Upper lobe of left lung (tissue), 6 donors: ENCODE data around the gene AMDHD2. TPM values are rescaled to one million over a fixed set of nuclear protein-coding genes. Genes with fewer than 3 reads are reported as not detected.

ENCODE experiments used
- ATAC-seq, 2 donors: fragments of 200-7000 bp; cut with Tn5 transposase; one replicate each; pipeline ENCODE4 v1.9.1; 2022; ENCODE audit warnings: mild to moderate bottlenecking in 2 of 2, moderate library complexity in 2 of 2; ENCODE audit not compliant: low FRiP score in 2 of 2
- DNase-seq, 2 donors: peaks; one replicate each; pipeline ENCODE4 v3.0.0-alpha.2; 2019 to 2020
- H3K27ac ChIP-seq, 4 donors: fragments of 200-600 bp; sonication (generic); one replicate each; pipeline ENCODE4 v1.5.1; 2016 to 2019
- H3K27me3 ChIP-seq, 4 donors: fragments of 200-600 bp; sonication (generic); one replicate each; pipeline ENCODE4 v1.5.1; 2017 to 2019
- H3K36me3 ChIP-seq, 4 donors: fragments of 200-600 bp; sonication (generic); one replicate each; pipeline ENCODE4 v1.5.1; 2016 to 2019
- H3K4me1 ChIP-seq, 4 donors: fragments of 200-600 bp; sonication (generic); one replicate each; pipeline ENCODE4 v1.5.1; 2018 to 2019
- H3K4me3 ChIP-seq, 4 donors: fragments of 200-600 bp; sonication (generic); one replicate each; pipeline ENCODE4 v1.5.1; 2017 to 2019; ENCODE audit warnings: mild to moderate bottlenecking in 2 of 4, moderate library complexity in 1 of 4
- H3K9me3 ChIP-seq, 4 donors: fragments of 200-600 bp; sonication (generic); one replicate each; pipeline ENCODE4 v1.5.1; 2018 to 2019
- EP300 ChIP-seq, 4 donors: sonication (generic); formaldehyde crosslinking; IDR thresholded peaks; one replicate each; pipeline ENCODE4 v1.5.1; 2017; ENCODE audit warnings: antibody characterized with exemption in 4 of 4, control low read depth in 2 of 4
- POLR2A ChIP-seq, 4 donors: fragments of 450-650 bp; IDR thresholded peaks; one replicate each; pipeline ENCODE4 v1.5.1; 2016 to 2017; ENCODE audit warnings: antibody characterized with exemption in 4 of 4, mild to moderate bottlenecking in 2 of 4
- POLR2AphosphoS5 ChIP-seq, 2 donors: sonication (generic); formaldehyde crosslinking; IDR thresholded peaks; one replicate each; pipeline ENCODE4 v1.5.1; 2017; ENCODE audit warnings: antibody characterized with exemption in 2 of 2
- WGBS, 2 donors: methylation state at CpG; one replicate each; pipeline ENCODE4 v1.1.5; 2017 to 2018; 5-methylcytosine and 5-hydroxymethylcytosine counted together
- total RNA-seq, 6 donors: library from RNA; depleted of rRNA in 4 of 6; stranded (reverse); fragments of >200 nt in 4 of 6; gene quantifications; one replicate each; pipeline versions ENCODE4 v1.1.0 to v1.2.1, GENCODE V29; 2016 to 2021
- TF ChIP-seq, protein P1 (sequence below), 6 experiments: fragments of 450-650 bp in 4 of 6; fragments of 200-600 bp in 2 of 6; sonication (generic) in 2 of 6; IDR thresholded peaks; one replicate each; pipeline ENCODE4 v1.5.1; 2016 to 2019; ENCODE audit warnings: antibody characterized with exemption in 6 of 6
- donor health status: DM: no; HTN: no; CAD: no; lungs with moderate emphysema.
- donor health status: DM: no; HTN: yes; CAD: no; lungs with severe emphysema.

AMDHD2 gene
- total RNA-seq, 6 donors from 2014 or later = 33.0 to 126 (median 68.4) TPM

DNA sequence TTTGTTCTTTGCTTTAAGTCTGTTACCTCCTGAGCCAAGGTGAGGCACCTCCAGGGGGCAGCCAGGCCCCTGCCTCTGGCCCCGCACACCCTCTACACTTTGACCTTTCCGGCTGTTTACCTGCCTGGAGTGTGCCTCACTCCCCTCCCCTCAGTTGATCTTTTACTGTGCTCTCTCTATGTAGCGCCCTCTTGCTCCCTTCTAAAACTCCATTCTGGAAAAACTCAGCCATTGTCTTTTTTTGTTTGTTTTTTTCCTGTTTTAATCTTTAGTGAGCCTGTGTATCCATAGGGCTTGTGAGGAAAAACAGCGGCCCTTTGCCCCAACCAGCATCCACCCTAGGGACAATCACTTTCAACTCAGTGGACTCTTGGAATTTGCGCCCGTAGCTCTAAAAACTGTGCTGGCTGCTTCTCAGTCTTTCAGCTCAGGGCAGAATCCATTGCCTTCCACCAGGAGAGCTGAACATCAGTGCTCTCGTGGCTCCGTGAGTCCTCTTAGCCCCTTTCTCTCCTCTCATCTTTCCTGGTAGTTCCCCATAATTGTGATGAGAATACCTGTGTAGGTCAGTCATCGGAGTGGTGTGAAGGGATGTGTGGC lies 4.3 kb downstream of the AMDHD2 start:
- Histone ChIP-seq H3K36me3 (peaks cover 3 to 70% (median 57%) of the 10 kb centered on the region in 4 donors), H3K27ac (no peak overlapping the region), H3K4me1 (peaks cover 14 to 48% (median 25%) of the 10 kb centered on the region in 4 donors), H3K4me3 (no peak overlapping the region), H3K27me3 (no peaks in the 10 kb centered on the region), H3K9me3 (no peaks in the 10 kb centered on the region)
- WGBS, 2 donors = 94 to 95% methylated on average over 9 of the region's 9 CpGs
- DNase-seq (peak in 1 of 2 donors; percentile 24), ATAC-seq (no peak)
- TF ChIP-seq POLR2A (IDR thresholded peaks at IDR 0.05) (no peak), EP300 (IDR thresholded peaks at IDR 0.05) (no peak), POLR2AphosphoS5 (IDR thresholded peaks at IDR 0.05) (no peak)
- TF ChIP-seq, protein P1, sequence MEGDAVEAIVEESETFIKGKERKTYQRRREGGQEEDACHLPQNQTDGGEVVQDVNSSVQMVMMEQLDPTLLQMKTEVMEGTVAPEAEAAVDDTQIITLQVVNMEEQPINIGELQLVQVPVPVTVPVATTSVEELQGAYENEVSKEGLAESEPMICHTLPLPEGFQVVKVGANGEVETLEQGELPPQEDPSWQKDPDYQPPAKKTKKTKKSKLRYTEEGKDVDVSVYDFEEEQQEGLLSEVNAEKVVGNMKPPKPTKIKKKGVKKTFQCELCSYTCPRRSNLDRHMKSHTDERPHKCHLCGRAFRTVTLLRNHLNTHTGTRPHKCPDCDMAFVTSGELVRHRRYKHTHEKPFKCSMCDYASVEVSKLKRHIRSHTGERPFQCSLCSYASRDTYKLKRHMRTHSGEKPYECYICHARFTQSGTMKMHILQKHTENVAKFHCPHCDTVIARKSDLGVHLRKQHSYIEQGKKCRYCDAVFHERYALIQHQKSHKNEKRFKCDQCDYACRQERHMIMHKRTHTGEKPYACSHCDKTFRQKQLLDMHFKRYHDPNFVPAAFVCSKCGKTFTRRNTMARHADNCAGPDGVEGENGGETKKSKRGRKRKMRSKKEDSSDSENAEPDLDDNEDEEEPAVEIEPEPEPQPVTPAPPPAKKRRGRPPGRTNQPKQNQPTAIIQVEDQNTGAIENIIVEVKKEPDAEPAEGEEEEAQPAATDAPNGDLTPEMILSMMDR (IDR thresholded peaks at IDR 0.05) = no peak

DNA sequence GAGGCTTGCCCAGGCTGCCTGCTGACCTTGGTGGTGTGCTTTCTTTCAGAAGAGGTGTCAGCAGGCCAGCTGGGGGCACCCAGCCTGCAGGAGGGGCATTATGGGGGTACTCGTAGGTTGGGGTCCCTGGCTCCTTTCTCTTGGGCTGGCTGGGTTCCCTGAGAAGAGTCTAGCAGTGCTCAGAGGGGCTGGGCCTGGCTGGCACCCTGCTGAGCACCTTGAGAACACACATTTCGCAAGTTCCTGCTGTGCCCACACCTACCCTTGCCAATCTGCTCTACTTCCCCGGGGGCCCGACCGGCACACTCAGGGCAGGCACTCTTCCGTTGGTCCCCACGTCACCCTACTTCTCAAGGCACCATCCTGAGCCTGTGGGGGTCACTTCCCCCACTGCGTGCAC lies 6.0 kb downstream of the AMDHD2 start:
- H3K9me3 ChIP-seq = no peaks in the 10 kb centered on the region
- TF ChIP-seq POLR2AphosphoS5 (IDR thresholded peaks at IDR 0.05) (no peak), EP300 (IDR thresholded peaks at IDR 0.05) (no peak), POLR2A (IDR thresholded peaks at IDR 0.05) (no peak)
- TF ChIP-seq, protein P1 (IDR thresholded peaks at IDR 0.05) = no peak
- ATAC-seq = peak in 1 of 2 donors; percentile 13
- H3K27me3 ChIP-seq = no peaks in the 10 kb centered on the region
- peaks cover 7 to 39% (median 19%) of the 10 kb centered on the region in 4 donors for H3K4me1 ChIP-seq
- peaks cover 7 to 74% (median 59%) of the 10 kb centered on the region in 4 donors for H3K36me3 ChIP-seq
- H3K27ac ChIP-seq = peak overlapping the region; percentile 28 to 78 (median 33)
- DNase-seq = peak; percentile 42 to 73
- H3K4me3 ChIP-seq = no peak overlapping the region
- WGBS, 2 donors = 42 to 51% methylated on average over 7 to 8 of the region's 8 CpGs

DNA sequence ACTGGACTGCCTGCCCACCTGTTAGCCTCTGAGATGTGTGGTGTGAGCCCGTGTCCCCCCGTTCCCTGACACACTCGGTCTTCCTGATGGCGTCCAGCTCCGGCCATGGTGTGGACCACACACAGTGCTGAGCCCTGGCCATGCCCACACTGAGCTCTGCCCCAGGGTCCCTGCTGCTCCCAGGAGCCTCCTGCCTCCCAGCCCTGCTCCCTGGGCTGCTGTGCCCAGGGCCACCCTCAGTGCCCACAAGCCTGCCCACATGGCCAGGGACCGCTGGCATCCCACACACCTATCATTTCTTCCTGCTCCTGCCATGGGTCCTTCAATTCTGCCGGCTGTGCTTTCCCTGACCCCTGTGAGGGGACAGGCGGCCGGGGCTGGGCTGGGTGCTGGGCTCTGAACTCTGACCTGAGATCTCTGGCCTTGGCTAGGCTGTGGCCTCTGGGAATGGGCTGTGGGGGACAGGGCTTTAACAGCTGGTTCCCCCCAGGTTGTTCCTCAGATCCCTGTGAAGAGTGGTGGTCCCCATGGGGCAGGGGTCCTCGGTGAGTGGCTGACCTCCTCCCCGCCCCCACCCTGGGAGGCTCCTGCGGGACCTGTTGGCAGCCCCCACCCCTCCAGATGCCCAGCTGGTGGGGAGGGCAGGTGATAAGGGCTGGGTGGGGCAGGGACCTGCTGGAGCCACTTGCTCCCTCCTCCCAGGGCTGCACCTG lies 7.1 kb downstream of the AMDHD2 start:
- 88 to 91% methylated on average over 9 to 10 of the region's 12 CpGs for WGBS, 2 donors
- no peak for ATAC-seq

DNA sequence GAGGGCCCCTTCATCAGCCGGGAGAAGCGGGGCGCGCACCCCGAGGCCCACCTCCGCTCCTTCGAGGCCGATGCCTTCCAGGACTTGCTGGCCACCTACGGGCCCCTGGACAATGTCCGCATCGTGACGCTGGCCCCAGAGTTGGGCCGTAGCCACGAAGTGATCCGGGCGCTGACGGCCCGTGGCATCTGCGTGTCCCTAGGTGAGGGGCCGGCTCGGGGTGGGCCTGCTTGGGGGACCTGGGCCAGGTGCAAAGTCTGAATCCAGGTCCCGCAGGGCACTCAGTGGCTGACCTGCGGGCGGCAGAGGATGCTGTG lies 7.6 kb downstream of the AMDHD2 start:
- DNase-seq (no peak), ATAC-seq (no peak)
- Histone ChIP-seq H3K27ac (peak overlapping the region in 2 of 4 donors; percentile 36 to 78), H3K9me3 (no peaks in the 10 kb centered on the region), H3K27me3 (no peaks in the 10 kb centered on the region), H3K4me3 (no peak overlapping the region), H3K36me3 (peaks cover 7 to 72% (median 56%) of the 10 kb centered on the region in 4 donors), H3K4me1 (peaks cover 8 to 42% (median 21%) of the 10 kb centered on the region in 4 donors)
- 95 to 97% methylated on average over 6 to 23 of the region's 24 CpGs for WGBS, 2 donors
- TF ChIP-seq POLR2AphosphoS5 (IDR thresholded peaks at IDR 0.05) (no peak), EP300 (IDR thresholded peaks at IDR 0.05) (no peak), POLR2A (IDR thresholded peaks at IDR 0.05) (no peak)
- TF ChIP-seq, protein P1 (IDR thresholded peaks at IDR 0.05) = no peak

More for the DNA sequence above, 7.1 kb downstream of the AMDHD2 start:
- no peaks in the 10 kb centered on the region for H3K27me3 ChIP-seq
- peak overlapping the region in 2 of 4 donors; percentile 36 to 78 for H3K27ac ChIP-seq
- H3K4me3 ChIP-seq = no peak overlapping the region
- DNase-seq = peak in 1 of 2 donors; percentile 60
- TF ChIP-seq, protein P1 (IDR thresholded peaks at IDR 0.05) = no peak
- no peak for TF ChIP-seq POLR2AphosphoS5 (IDR thresholded peaks at IDR 0.05)
- TF ChIP-seq POLR2A (IDR thresholded peaks at IDR 0.05) = no peak
- H3K9me3 ChIP-seq = no peaks in the 10 kb centered on the region
- H3K36me3 ChIP-seq = peaks cover 7 to 72% (median 58%) of the 10 kb centered on the region in 4 donors
- peaks cover 8 to 37% (median 20%) of the 10 kb centered on the region in 4 donors for H3K4me1 ChIP-seq
